K562 (cell line): ENCODE measurements around the gene MOAP1. TPM values are rescaled to one million over a fixed set of nuclear protein-coding genes. Genes with fewer than 3 reads are reported as not detected.
A peak's percentile ranks its signal among the peaks of the same experiment; 100 is the strongest.

ENCODE experiments used
- ATF1 ChIP-seq, 2 experiments: fragments of 450-650 bp in 1 of 2; IDR thresholded peaks; 2 replicates each; pipeline ENCODE4 v1.6.1; 2016; ENCODE audit warnings: missing compliant biosample characterization in 1 of 2, missing genetic modification characterization in 1 of 2
- ERF ChIP-seq: fragments of 450-650 bp; formaldehyde crosslinking; IDR thresholded peaks from 2 replicates; pipeline ENCODE4 v1.4.0; 2020; ENCODE audit warnings: mild to moderate bottlenecking, mixed read lengths
- GABPA ChIP-seq: fragments of 200-800 bp; sonication (Bioruptor generic); conservative IDR thresholded peaks from 2 replicates; pipeline ENCODE4 v1.6.1; 2016; ENCODE audit warnings: low read depth, missing genetic modification characterization, missing compliant biosample characterization
- HDAC2 ChIP-seq: fragments of 450-650 bp; IDR thresholded peaks from 2 replicates; pipeline ENCODE4 v1.6.1; 2016; ENCODE audit warnings: mild to moderate bottlenecking
- ILK ChIP-seq: fragments of 450-650 bp; IDR thresholded peaks from 2 replicates; pipeline ENCODE4 v1.6.1; 2016; ENCODE audit warnings: missing genetic modification characterization, low read depth, mild to moderate bottlenecking, missing compliant biosample characterization, moderate library complexity, borderline replicate concordance
- REST ChIP-seq, 2 experiments: fragments of 450-650 bp; formaldehyde crosslinking in 1 of 2; IDR thresholded peaks; 2 replicates each; pipeline versions ENCODE4 v1.4.0 to v1.6.1; 2014 to 2020; ENCODE audit warnings: mild to moderate bottlenecking in 2 of 2, borderline replicate concordance in 1 of 2, low read depth in 1 of 2
- polyA plus RNA-seq, 8 experiments: library from polyadenylated mRNA; depleted of rRNA in 4 of 8; stranded (reverse) in 5 of 8; unstranded in 3 of 8; fragments of >200 nt; fragmentation: Nextera tagmentation in 2 of 8; fragmentation: Illumina TruSeq in 1 of 8; extraction: Ambion mirVana in 2 of 8; extraction: Trizol in 1 of 8; gene quantifications; 2 replicates each; pipeline versions ENCODE4 v1.2.1 to v1.2.3, GENCODE V29; 2011 to 2014; ENCODE audit warnings: inconsistent platforms in 1 of 8, missing spikeins in 1 of 8
- total RNA-seq, 7 experiments: library from RNA; depleted of rRNA in 6 of 7; stranded (reverse); fragments of >200 nt in 6 of 7; fragmentation: Illumina TruSeq in 2 of 7; extraction: Trizol in 2 of 7; gene quantifications; 2 replicates each; pipeline versions ENCODE4 v1.2.1 to v1.2.3, GENCODE V29; 2011 to 2021; ENCODE audit warnings: low replicate concordance in 1 of 7
- TF ChIP-seq, protein P1 (sequence below): sonication (generic); formaldehyde crosslinking; IDR thresholded peaks from 2 replicates; pipeline ENCODE4 v1.8.0; 2023; ENCODE audit warnings: missing genetic modification reagents, mild to moderate bottlenecking, borderline replicate concordance
- TF ChIP-seq, protein P2 (sequence below), 2 experiments: fragments of 450-650 bp; IDR thresholded peaks; 2 replicates each; pipeline ENCODE4 v1.6.1; 2018; ENCODE audit warnings: mild to moderate bottlenecking in 2 of 2, low read depth in 1 of 2; ENCODE audit not compliant: partially characterized antibody in 2 of 2

Gene MOAP1
- total and polyA plus RNA-seq, 9 of the 15 experiments (the other 6 are each of a cell fraction or from before 2014, with no cell fraction given): 1.5 to 14.4 (median 6.0) TPM

DNA sequence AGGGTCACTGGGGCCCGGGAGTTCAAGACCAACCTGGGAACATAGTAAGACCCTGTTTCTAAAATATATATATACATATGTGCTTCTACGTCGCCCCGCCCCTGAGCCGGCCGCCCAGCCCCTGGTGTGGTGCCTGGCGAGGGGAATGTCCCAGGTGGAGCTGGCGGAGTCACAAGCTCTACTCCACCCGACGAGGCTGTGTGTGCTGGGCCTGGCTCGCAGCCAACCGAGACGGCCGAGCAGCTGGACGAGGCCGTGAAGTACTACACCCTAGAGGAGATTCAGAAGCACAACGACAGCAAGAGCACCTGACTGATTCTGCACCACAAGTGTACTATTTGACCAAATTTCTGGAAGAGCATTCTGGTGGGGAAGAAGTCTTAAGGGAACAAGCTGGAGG lies 46.8 kb downstream of the MOAP1 start (continued):
- TF ChIP-seq, protein P1, sequence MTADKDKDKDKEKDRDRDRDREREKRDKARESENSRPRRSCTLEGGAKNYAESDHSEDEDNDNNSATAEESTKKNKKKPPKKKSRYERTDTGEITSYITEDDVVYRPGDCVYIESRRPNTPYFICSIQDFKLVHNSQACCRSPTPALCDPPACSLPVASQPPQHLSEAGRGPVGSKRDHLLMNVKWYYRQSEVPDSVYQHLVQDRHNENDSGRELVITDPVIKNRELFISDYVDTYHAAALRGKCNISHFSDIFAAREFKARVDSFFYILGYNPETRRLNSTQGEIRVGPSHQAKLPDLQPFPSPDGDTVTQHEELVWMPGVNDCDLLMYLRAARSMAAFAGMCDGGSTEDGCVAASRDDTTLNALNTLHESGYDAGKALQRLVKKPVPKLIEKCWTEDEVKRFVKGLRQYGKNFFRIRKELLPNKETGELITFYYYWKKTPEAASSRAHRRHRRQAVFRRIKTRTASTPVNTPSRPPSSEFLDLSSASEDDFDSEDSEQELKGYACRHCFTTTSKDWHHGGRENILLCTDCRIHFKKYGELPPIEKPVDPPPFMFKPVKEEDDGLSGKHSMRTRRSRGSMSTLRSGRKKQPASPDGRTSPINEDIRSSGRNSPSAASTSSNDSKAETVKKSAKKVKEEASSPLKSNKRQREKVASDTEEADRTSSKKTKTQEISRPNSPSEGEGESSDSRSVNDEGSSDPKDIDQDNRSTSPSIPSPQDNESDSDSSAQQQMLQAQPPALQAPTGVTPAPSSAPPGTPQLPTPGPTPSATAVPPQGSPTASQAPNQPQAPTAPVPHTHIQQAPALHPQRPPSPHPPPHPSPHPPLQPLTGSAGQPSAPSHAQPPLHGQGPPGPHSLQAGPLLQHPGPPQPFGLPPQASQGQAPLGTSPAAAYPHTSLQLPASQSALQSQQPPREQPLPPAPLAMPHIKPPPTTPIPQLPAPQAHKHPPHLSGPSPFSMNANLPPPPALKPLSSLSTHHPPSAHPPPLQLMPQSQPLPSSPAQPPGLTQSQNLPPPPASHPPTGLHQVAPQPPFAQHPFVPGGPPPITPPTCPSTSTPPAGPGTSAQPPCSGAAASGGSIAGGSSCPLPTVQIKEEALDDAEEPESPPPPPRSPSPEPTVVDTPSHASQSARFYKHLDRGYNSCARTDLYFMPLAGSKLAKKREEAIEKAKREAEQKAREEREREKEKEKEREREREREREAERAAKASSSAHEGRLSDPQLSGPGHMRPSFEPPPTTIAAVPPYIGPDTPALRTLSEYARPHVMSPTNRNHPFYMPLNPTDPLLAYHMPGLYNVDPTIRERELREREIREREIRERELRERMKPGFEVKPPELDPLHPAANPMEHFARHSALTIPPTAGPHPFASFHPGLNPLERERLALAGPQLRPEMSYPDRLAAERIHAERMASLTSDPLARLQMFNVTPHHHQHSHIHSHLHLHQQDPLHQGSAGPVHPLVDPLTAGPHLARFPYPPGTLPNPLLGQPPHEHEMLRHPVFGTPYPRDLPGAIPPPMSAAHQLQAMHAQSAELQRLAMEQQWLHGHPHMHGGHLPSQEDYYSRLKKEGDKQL (CRISPR knock-in tag): no peak
- TF ChIP-seq GABPA (tag): no peak
- TF ChIP-seq, protein P2, sequence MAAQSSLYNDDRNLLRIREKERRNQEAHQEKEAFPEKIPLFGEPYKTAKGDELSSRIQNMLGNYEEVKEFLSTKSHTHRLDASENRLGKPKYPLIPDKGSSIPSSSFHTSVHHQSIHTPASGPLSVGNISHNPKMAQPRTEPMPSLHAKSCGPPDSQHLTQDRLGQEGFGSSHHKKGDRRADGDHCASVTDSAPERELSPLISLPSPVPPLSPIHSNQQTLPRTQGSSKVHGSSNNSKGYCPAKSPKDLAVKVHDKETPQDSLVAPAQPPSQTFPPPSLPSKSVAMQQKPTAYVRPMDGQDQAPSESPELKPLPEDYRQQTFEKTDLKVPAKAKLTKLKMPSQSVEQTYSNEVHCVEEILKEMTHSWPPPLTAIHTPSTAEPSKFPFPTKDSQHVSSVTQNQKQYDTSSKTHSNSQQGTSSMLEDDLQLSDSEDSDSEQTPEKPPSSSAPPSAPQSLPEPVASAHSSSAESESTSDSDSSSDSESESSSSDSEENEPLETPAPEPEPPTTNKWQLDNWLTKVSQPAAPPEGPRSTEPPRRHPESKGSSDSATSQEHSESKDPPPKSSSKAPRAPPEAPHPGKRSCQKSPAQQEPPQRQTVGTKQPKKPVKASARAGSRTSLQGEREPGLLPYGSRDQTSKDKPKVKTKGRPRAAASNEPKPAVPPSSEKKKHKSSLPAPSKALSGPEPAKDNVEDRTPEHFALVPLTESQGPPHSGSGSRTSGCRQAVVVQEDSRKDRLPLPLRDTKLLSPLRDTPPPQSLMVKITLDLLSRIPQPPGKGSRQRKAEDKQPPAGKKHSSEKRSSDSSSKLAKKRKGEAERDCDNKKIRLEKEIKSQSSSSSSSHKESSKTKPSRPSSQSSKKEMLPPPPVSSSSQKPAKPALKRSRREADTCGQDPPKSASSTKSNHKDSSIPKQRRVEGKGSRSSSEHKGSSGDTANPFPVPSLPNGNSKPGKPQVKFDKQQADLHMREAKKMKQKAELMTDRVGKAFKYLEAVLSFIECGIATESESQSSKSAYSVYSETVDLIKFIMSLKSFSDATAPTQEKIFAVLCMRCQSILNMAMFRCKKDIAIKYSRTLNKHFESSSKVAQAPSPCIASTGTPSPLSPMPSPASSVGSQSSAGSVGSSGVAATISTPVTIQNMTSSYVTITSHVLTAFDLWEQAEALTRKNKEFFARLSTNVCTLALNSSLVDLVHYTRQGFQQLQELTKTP (IDR thresholded peaks at IDR 0.05; ENCODE audit: low read depth in 1 of 2, partially characterized antibody in 2 of 2): no peak
- TF ChIP-seq ERF: no peak
- no peak for TF ChIP-seq ILK
- TF ChIP-seq HDAC2: no peak
- peak; percentile 54; the same call in 1 of the 2 replicates for TF ChIP-seq REST (IDR thresholded peaks at IDR 0.05; ENCODE audit: borderline replicate concordance)
- no peak for TF ChIP-seq REST (CRISPR knock-in tag; IDR thresholded peaks at IDR 0.05; ENCODE audit: low read depth)
- no peak for TF ChIP-seq ATF1 (CRISPR knock-in tag; IDR thresholded peaks at IDR 0.05)
- TF ChIP-seq ATF1 (tag; IDR thresholded peaks at IDR 0.05): 0 out of 2 replicates have a peak, but pooled peaks have one; percentile 29
